Ascending aorta (tissue), 2 donors: ENCODE results near the gene SEMA5A. TPM values are rescaled to one million over a fixed set of nuclear protein-coding genes. Genes with fewer than 3 reads are reported as not detected.
A peak's percentile ranks its signal among the peaks of the same experiment; 100 is the strongest.

Source experiments
- DNase-seq, 2 donors: peaks; one replicate each; pipeline ENCODE4 v3.0.0-alpha.2; 2019; ENCODE audit warnings: low spot score in 2 of 2
- H3K27ac ChIP-seq, 2 donors: fragments of 200-600 bp; sonication (generic); one replicate each; pipeline ENCODE4 v1.5.1; 2016 to 2017; ENCODE audit warnings: mild to moderate bottlenecking in 1 of 2
- H3K27me3 ChIP-seq: fragments of 200-600 bp; sonication (generic); one replicate; pipeline ENCODE4 v1.5.1; 2017
- H3K36me3 ChIP-seq, 2 donors: fragments of 200-600 bp; sonication (generic); one replicate each; pipeline ENCODE4 v1.5.1; 2016
- H3K4me1 ChIP-seq, 2 donors: fragments of 200-600 bp; sonication (generic); one replicate each; pipeline ENCODE4 v1.5.1; 2016 to 2017; ENCODE audit warnings: mild to moderate bottlenecking in 1 of 2
- H3K4me3 ChIP-seq, 2 donors: fragments of 200-600 bp; sonication (generic); one replicate each; pipeline ENCODE4 v1.5.1; 2016 to 2017; ENCODE audit warnings: mild to moderate bottlenecking in 1 of 2
- H3K9me3 ChIP-seq, 2 donors: fragments of 200-600 bp; sonication (generic); one replicate each; pipeline ENCODE4 v1.5.1; 2016
- intact Hi-C: fragments of 100-400 bp; cut with DNase I; formaldehyde crosslinking; loops from one replicate; pipeline ENCODE4 v1.15.1; 2023
- total RNA-seq: library from RNA; depleted of rRNA; stranded (reverse); fragments of >200 nt; gene quantifications from one replicate; pipeline ENCODE4 v1.1.0, GENCODE V29; 2016
- TF ChIP-seq, protein P1 (sequence below), 3 experiments: fragments of 200-600 bp in 2 of 3; fragments of 450-650 bp in 1 of 3; sonication (generic) in 2 of 3; IDR thresholded peaks; one replicate each; pipeline ENCODE4 v1.5.1; 2016 to 2019; ENCODE audit warnings: antibody characterized with exemption in 3 of 3, mild to moderate bottlenecking in 1 of 3, moderate library complexity in 1 of 3

The SEMA5A gene
- total RNA-seq, 1 donor from 2014 or later = 18.4 TPM

DNA sequence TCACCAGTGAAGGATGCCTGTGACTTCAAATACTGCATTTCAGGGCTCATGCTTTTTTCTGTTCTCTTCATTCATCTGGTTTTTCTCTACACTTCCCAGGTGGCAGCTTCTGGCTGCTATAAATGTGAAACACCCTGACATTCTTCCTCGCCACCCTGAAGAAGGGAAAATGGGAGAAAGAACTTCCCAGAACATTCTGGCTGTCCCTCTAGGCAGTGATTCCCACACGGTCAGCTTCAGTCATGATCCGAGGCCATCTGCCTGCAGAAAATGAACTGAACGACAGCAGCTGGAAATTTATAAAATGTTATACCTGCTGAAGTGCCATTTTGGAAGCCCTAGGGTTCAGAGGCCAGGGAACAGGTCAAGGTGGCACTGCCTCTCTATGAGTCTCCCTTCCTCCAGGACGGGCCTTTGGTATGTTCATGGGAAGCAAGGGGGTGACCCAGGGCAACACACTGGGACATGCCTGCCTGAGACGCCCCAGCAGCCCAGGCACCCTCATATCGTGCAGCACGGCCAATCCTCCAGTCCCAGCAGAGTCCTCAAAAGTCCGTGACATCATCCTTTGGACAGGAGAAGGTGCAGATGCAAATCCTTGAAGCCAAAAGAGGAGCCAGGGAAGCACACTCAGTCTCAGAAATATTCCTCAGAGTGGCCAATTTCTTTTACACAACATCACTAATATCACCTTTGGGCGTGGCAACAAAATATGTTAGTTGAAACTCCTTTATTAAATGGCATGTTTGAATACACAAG lies 107.1 kb downstream of the SEMA5A start:
- Histone ChIP-seq H3K4me3 (no peak overlapping the region), H3K4me1 (peaks cover 0 to 9% of the 10 kb centered on the region in 2 donors), H3K27me3 (no peaks in the 10 kb centered on the region), H3K27ac (no peak overlapping the region), H3K36me3 (no peaks in the 10 kb centered on the region), H3K9me3 (no peaks in the 10 kb centered on the region)
- TF ChIP-seq, protein P1, sequence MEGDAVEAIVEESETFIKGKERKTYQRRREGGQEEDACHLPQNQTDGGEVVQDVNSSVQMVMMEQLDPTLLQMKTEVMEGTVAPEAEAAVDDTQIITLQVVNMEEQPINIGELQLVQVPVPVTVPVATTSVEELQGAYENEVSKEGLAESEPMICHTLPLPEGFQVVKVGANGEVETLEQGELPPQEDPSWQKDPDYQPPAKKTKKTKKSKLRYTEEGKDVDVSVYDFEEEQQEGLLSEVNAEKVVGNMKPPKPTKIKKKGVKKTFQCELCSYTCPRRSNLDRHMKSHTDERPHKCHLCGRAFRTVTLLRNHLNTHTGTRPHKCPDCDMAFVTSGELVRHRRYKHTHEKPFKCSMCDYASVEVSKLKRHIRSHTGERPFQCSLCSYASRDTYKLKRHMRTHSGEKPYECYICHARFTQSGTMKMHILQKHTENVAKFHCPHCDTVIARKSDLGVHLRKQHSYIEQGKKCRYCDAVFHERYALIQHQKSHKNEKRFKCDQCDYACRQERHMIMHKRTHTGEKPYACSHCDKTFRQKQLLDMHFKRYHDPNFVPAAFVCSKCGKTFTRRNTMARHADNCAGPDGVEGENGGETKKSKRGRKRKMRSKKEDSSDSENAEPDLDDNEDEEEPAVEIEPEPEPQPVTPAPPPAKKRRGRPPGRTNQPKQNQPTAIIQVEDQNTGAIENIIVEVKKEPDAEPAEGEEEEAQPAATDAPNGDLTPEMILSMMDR (IDR thresholded peaks at IDR 0.05) = no peak
- DNase-seq = no peak
- intact Hi-C loops = loop anchor here (5.0 kb wide), 1 partner anchor 99 kb away; no protein-coding TSS in a partner anchor

DNA sequence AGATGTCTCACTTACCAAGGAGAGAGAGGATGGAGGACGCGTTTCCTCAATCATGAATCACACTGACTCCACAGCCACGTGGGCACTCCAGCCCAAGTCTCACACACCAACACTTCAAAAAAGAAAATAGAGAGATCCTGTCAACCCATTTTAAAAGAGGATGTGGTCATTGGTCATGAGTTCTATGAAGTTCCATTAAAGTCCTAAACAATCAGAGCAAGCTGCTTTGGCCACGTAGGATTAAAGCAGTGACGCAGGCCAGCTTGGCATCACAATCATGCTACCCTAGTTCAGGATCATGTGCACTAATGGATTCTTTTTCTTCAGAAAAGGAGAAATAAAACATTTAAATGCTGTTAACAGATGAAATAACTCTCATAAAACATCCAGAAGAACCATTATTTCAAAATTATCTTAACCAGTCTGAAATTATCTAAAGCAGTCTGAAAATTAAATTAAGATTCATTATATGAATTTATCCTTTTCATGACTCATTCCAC lies 108.1 kb downstream of the SEMA5A start:
- Histone ChIP-seq H3K36me3 (no peaks in the 10 kb centered on the region), H3K4me3 (no peak overlapping the region), H3K27me3 (no peaks in the 10 kb centered on the region), H3K27ac (no peak overlapping the region), H3K4me1 (peaks cover 0 to 8% of the 10 kb centered on the region in 2 donors), H3K9me3 (no peaks in the 10 kb centered on the region)
- intact Hi-C loops = loop anchor here (5.0 kb wide), 1 partner anchor 100 kb away; no protein-coding TSS in a partner anchor
- DNase-seq = no peak
- TF ChIP-seq, protein P1 (IDR thresholded peaks at IDR 0.05) = no peak

DNA sequence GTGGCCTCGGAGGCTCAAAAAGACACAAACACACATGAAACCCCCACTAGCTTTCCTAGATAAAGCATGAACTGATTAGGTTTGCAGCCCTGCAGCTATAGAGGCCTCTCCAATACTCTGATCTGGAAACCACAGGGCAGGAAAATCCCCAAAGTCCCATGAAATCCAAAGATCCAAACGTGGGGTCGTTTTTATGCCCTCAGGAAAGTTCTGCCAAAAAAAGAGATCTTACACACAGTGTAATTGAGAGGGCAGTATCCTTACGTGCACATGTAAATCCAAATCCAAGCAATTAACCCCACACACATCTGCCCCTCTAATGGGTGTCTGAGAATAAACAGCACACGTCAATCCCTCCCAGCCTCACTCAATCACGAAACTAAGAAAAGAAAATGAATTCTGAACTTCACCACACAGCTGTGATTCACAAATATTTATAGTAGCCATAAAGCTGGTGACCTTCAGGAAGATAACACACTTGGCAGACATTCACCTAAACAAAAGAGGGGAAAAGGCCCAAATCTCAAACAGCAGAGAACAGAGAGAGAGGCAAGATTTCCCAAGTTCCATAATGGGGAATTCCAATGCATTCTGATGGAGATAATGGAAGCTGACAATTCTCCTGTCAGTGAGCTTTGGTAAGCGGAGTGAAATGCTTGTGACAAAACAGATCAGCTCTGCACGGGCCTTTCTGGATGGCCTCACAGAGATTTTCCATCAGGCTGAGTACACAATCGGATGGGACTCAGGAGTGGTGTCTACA lies 114.2 kb downstream of the SEMA5A start:
- peaks cover 0 to 4% of the 10 kb centered on the region in 2 donors for H3K4me1 ChIP-seq
- H3K9me3 ChIP-seq = no peaks in the 10 kb centered on the region
- no peaks in the 10 kb centered on the region for H3K36me3 ChIP-seq
- intact Hi-C loops = no loop called here
- no peaks in the 10 kb centered on the region for H3K27me3 ChIP-seq
- TF ChIP-seq, protein P1 (IDR thresholded peaks at IDR 0.05) = no peak
- H3K4me3 ChIP-seq = no peak overlapping the region
- DNase-seq = no peak
- H3K27ac ChIP-seq = peak overlapping the region; percentile 41 to 53

DNA sequence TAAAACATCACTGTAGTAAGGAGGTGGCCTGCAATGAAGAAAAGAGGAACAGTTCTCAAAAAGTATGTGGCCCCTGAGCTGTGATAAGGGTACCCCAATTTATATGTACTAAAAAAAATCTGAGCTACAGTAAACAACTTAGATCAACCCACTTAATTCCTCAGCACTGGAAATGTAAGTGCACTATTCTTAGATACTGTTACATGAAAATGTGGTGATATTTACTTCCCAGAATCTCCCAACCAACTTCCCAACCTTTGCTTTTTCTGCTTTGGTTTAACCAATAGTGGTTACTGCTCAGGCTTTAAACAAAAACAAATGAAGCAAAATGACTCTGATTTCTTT lies 114.8 kb downstream of the SEMA5A start:
- Histone ChIP-seq H3K4me3 (no peak overlapping the region), H3K27ac (no peak overlapping the region), H3K36me3 (no peaks in the 10 kb centered on the region), H3K9me3 (no peaks in the 10 kb centered on the region), H3K27me3 (no peaks in the 10 kb centered on the region), H3K4me1 (peaks cover 0 to 4% of the 10 kb centered on the region in 2 donors)
- DNase-seq = no peak
- TF ChIP-seq, protein P1 (IDR thresholded peaks at IDR 0.05) = no peak
- intact Hi-C loops = no loop called here

DNA sequence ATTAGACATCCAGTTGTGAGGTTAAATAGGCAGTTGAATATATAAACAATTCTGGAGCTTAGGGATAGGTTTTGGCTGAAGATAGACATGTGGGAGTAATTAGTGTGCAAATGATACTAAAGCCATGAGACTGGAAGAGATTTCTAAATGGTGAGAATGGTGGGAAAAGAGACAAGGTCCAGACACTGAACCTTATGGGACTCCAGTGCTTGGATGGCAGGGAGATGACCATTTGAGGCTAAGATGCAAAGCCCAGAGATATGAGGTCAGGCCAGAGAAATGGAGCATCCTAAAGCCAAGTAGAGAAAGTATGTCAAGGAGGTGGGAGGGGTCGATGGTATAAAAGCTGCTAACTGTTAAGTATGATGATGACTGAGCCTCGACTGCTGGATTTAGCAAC lies 115.6 kb downstream of the SEMA5A start:
- peaks cover 0 to 4% of the 10 kb centered on the region in 2 donors for H3K4me1 ChIP-seq
- intact Hi-C loops = no loop called here
- no peaks in the 10 kb centered on the region for H3K27me3 ChIP-seq
- no peak overlapping the region for H3K27ac ChIP-seq
- no peaks in the 10 kb centered on the region for H3K36me3 ChIP-seq
- TF ChIP-seq, protein P1 (IDR thresholded peaks at IDR 0.05) = no peak
- H3K9me3 ChIP-seq = no peaks in the 10 kb centered on the region
- no peak overlapping the region for H3K4me3 ChIP-seq
- no peak for DNase-seq
